Endothelial cell of umbilical vein (primary cell): Measurements from ENCODE around the gene ECE2. TPM values are rescaled to one million over a fixed set of nuclear protein-coding genes. Genes with fewer than 3 reads are reported as not detected.

Source experiments
- BruUV-seq: library from RNA; stranded (reverse); fragments of 400-500 nt; replicated peaks from 2 replicates; lab custom pipeline; 2021; lab: Mats Ljungman, UMichigan
- CTCF ChIA-PET: fragments of 300-600, 350-600 bp; sonication (Branson Sonifier 250); formaldehyde crosslinking; loops from one replicate; lab custom pipeline; 2021; ENCODE audit warnings: antibody characterized with exemption, inconsistent platforms; lab: Charles Lee
- POLR2A ChIA-PET: fragments of 300-600, 350-600 bp; sonication (Branson Sonifier 250); formaldehyde crosslinking; loops from one replicate; lab custom pipeline; 2021; ENCODE audit warnings: antibody characterized with exemption, inconsistent platforms; lab: Charles Lee
- DNase-seq: peaks from one replicate; pipeline ENCODE4 v3.0.0-alpha.2; 2011; ENCODE audit warnings: low read depth, low spot score
- FAIRE-seq: peaks from 2 replicates; lab custom pipeline; 2011; peaks lifted over from hg19 to GRCh38; lab: Jason Lieb, UNC
- H2AFZ ChIP-seq: 2 replicates; pipeline ENCODE4 v1.6.0; 2012; ENCODE audit warnings: low read depth, low read length, control low read depth, inconsistent platforms
- H3K27ac ChIP-seq: 2 replicates; pipeline ENCODE4 v1.5.1; 2011; ENCODE audit warnings: low read depth, mild to moderate bottlenecking, control low read depth, low read length, moderate library complexity; ENCODE audit not compliant: insufficient read depth
- H3K27me3 ChIP-seq, 2 experiments: 2 replicates each; pipeline versions ENCODE4 v1.6.0 to v1.6.1; 2011; ENCODE audit warnings: low read length in 2 of 2, mixed read lengths in 1 of 2; ENCODE audit not compliant: control insufficient read depth in 2 of 2, insufficient read depth in 2 of 2
- H3K36me3 ChIP-seq, 2 experiments: 2 replicates in 1 of 2; 3 replicates in 1 of 2; pipeline ENCODE4 v1.5.1; 2011; ENCODE audit warnings: low read length in 2 of 2, mild to moderate bottlenecking in 1 of 2, moderate library complexity in 1 of 2; ENCODE audit not compliant: control insufficient read depth in 2 of 2, insufficient read depth in 2 of 2; ENCODE audit errors: extremely low read depth in 1 of 2
- H3K4me1 ChIP-seq: 3 replicates; pipeline ENCODE4 v1.5.1; 2011; ENCODE audit warnings: mild to moderate bottlenecking, low read length; ENCODE audit not compliant: control insufficient read depth, insufficient read depth; ENCODE audit errors: extremely low read depth
- H3K4me2 ChIP-seq: 2 replicates; pipeline ENCODE4 v1.6.1; 2011; ENCODE audit warnings: low read length, control low read depth, mixed read lengths; ENCODE audit not compliant: insufficient read depth
- H3K4me3 ChIP-seq, 3 experiments: fragments of 200-600 bp in 1 of 3; sonication (generic), shearing (Covaris generic) in 1 of 3; replicated peaks in 1 of 3; 2 replicates each; pipeline ENCODE4 v1.5.1; 2011 to 2016; ENCODE audit warnings: control low read depth in 3 of 3, low read length in 3 of 3, mild to moderate bottlenecking in 2 of 3, inconsistent platforms in 1 of 3, low read depth in 1 of 3, moderate library complexity in 1 of 3; ENCODE audit not compliant: insufficient read depth in 1 of 3
- H3K79me2 ChIP-seq: 2 replicates; pipeline ENCODE4 v1.6.0; 2012; ENCODE audit warnings: low read length, inconsistent platforms; ENCODE audit not compliant: control insufficient read depth, insufficient read depth
- H3K9ac ChIP-seq: replicated peaks from 2 replicates; pipeline ENCODE3; 2011; ENCODE audit warnings: low read length, control low read depth; ENCODE audit not compliant: insufficient read depth; ENCODE audit errors: extremely low read depth
- H3K9me1 ChIP-seq: replicated peaks from 3 replicates; pipeline ENCODE4 v1.6.0; 2011; ENCODE audit warnings: mild to moderate bottlenecking, low read length; ENCODE audit not compliant: control insufficient read depth, insufficient read depth; ENCODE audit errors: extremely low read depth
- H3K9me3 ChIP-seq: replicated peaks from 2 replicates; pipeline ENCODE4 v1.5.1; 2012; ENCODE audit warnings: low read length, inconsistent platforms; ENCODE audit not compliant: control insufficient read depth, insufficient read depth
- H4K20me1 ChIP-seq: replicated peaks from 2 replicates; pipeline ENCODE3; 2011; ENCODE audit warnings: mild to moderate bottlenecking, low read length; ENCODE audit not compliant: control insufficient read depth, insufficient read depth; ENCODE audit errors: extremely low read depth
- EZH2 ChIP-seq: IDR thresholded peaks from 2 replicates; pipeline ENCODE4 v1.6.1; 2012; ENCODE audit warnings: borderline replicate concordance, low read depth, mild to moderate bottlenecking, moderate library complexity, low read length, inconsistent platforms; ENCODE audit not compliant: severe bottlenecking
- FOS ChIP-seq: IDR thresholded peaks from 2 replicates; pipeline ENCODE4 v1.6.1; 2011; ENCODE audit warnings: mild to moderate bottlenecking, low read length, moderate library complexity, borderline replicate concordance; ENCODE audit not compliant: insufficient read depth
- GATA2 ChIP-seq: IDR thresholded peaks from 2 replicates; pipeline ENCODE4 v1.7.0; 2011; ENCODE audit warnings: low read depth, mild to moderate bottlenecking, moderate library complexity, mixed read lengths, low read length; ENCODE audit not compliant: insufficient read length, insufficient read depth
- JUN ChIP-seq: IDR thresholded peaks from 2 replicates; pipeline ENCODE4 v1.6.1; 2011; ENCODE audit warnings: borderline replicate concordance, low read depth; ENCODE audit not compliant: insufficient read length, insufficient read depth
- MYC ChIP-seq: IDR thresholded peaks from one replicate; pipeline ENCODE4 v1.6.1; 2011; ENCODE audit warnings: mild to moderate bottlenecking, low read depth, low read length
- POLR2A ChIP-seq: IDR thresholded peaks from 2 replicates; pipeline ENCODE4 v1.6.1; 2012; ENCODE audit warnings: low read depth, mild to moderate bottlenecking, control low read depth, low read length
- POLR2AphosphoS5 ChIP-seq: IDR thresholded peaks from 2 replicates; pipeline ENCODE4 v1.6.1; 2012; ENCODE audit warnings: low read depth, mild to moderate bottlenecking, control low read depth, low read length, moderate library complexity; ENCODE audit not compliant: insufficient read depth
- dilution Hi-C: fragments of 300-500 bp; cut with MboI; formaldehyde crosslinking; loops from one replicate; pipeline ENCODE4 v1.15.0; 2019; ENCODE audit warnings: low sequenced_read_pairs; ENCODE audit not compliant: extremely low pct_ligation_motif_present
- intact Hi-C: fragments of 100-400 bp; cut with micrococcal nuclease; formaldehyde crosslinking; loops from one replicate; pipeline ENCODE4 v1.10.0; 2022
- polyA plus RNA-seq, 4 experiments: library from polyadenylated mRNA; depleted of rRNA in 3 of 4; stranded (reverse) in 3 of 4; unstranded in 1 of 4; fragments of >200 nt; gene quantifications; 2 replicates each; pipeline versions ENCODE4 v1.2.1 to v1.2.3, GENCODE V29; 2011 to 2012; ENCODE audit warnings: missing spikeins in 1 of 4
- total RNA-seq: library from RNA; stranded (reverse); gene quantifications from 2 replicates; pipeline ENCODE4 v1.2.3, GENCODE V29; 2021
- TF ChIP-seq, protein P1 (sequence below), 2 donors: IDR thresholded peaks; 1 replicate in 1 of 2; 2 replicates in 1 of 2; pipeline ENCODE4 v1.5.1; 2011; ENCODE audit warnings: low read length in 2 of 2, mild to moderate bottlenecking in 2 of 2, moderate library complexity in 2 of 2, control low read depth in 1 of 2, inconsistent platforms in 1 of 2, low read depth in 1 of 2; ENCODE audit not compliant: insufficient read depth in 1 of 2; ENCODE audit errors: extremely low read depth in 1 of 2
- TF ChIP-seq, protein P2 (sequence below): IDR thresholded peaks from 2 replicates; pipeline ENCODE4 v1.6.1; 2011; ENCODE audit not compliant: insufficient read depth, insufficient read length

ECE2 gene
- total and polyA plus RNA-seq, 2 donors (not counting 3 experiments of a cell fraction or from before 2014, with no cell fraction given): not detected

DNA sequence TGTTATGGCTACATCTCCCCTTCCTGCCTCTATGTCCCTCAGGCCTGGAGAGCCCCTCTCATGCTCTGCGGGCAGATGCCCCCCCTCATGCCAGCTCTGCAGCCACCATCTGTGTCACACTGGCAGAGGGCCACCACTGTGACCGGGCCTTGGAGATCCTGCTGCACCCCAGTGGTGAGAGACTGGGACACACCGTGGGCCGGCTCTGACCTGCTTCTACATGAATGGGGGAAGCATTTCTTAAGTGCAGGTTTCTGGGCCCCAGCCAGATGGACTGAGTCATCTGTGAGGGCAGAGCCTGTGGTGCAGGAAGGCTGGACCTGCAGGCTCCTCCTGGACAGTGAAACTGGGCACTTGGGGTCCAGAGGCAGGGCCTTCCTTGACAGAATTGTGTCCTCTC, 41.6 kb upstream of the ECE2 start:
- Histone ChIP-seq H3K79me2 (no peaks in the 10 kb centered on the region), H3K27ac (no peak overlapping the region), H3K27me3 (peaks cover 26 to 35% of the 10 kb centered on the region in 2 experiments), H3K9me3 (no peaks in the 10 kb centered on the region), H4K20me1 (no peaks in the 10 kb centered on the region), H3K36me3 (no peaks in the 10 kb centered on the region), H3K4me1 (peaks cover 4% of the 10 kb centered on the region), H2AFZ (no peak overlapping the region), H3K9ac (no peak overlapping the region), H3K4me3 (no peak overlapping the region), H3K4me2 (no peak overlapping the region), H3K9me1 (no peaks in the 10 kb centered on the region)
- intact Hi-C loops: no loop called here
- dilution Hi-C loops: no loop called here
- POLR2A ChIA-PET: no interaction called here
- FAIRE-seq: peak; percentile 55
- TF ChIP-seq EZH2 (no peak), FOS (peak; percentile 44)
- DNase-seq: peak; percentile 64
- CTCF ChIA-PET: no interaction called here
- no TSS peak for BruUV-seq

DNA sequence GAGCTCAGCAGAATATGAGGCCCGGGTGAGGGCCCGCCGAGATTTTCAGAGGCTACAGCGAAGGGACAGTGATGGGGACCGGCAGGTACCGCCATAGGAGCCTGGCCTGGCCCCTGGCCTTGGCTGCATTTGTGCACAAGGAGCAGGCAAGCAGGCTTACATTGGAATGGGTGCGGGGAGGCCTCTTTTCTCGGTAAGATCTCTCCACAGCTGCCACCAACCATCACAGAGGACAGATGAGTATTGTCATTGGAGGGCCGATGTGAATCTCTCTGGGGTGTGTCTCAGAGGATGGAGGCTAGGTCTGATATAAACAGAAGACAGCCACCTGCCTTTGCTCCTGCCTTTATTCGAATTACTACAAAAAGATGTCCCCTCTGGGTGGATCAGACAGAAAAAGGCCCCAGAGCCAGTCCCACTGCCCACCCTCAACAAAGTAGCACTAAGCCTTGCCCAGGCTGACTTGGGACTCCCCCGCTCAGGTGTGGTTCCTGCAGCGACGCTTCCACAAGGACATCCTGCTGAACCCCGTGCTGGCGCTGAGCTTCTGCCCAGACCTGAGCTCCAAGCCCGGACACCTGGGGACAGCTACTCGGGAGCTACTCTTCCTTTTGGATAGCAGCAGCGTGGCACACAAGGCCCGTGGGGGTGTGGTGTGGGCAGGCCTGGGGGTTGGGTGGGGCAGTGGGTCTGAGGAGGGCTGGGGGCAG, 41.0 kb upstream of the ECE2 start:
- no TSS peak for BruUV-seq
- DNase-seq (no peak), FAIRE-seq (no peak)
- Histone ChIP-seq H3K4me3 (no peak overlapping the region), H3K27me3 (peaks cover 23 to 31% of the 10 kb centered on the region in 2 experiments), H3K4me1 (no peaks in the 10 kb centered on the region), H3K4me2 (no peak overlapping the region), H2AFZ (no peak overlapping the region), H3K36me3 (no peaks in the 10 kb centered on the region), H3K9ac (no peak overlapping the region), H3K27ac (no peak overlapping the region), H3K9me1 (no peaks in the 10 kb centered on the region), H3K9me3 (no peaks in the 10 kb centered on the region), H3K79me2 (no peaks in the 10 kb centered on the region), H4K20me1 (no peaks in the 10 kb centered on the region)
- TF ChIP-seq EZH2 (no peak), FOS (no peak), MYC (no peak), POLR2A (no peak), GATA2 (no peak), JUN (no peak), POLR2AphosphoS5 (no peak)
- TF ChIP-seq, protein P1, sequence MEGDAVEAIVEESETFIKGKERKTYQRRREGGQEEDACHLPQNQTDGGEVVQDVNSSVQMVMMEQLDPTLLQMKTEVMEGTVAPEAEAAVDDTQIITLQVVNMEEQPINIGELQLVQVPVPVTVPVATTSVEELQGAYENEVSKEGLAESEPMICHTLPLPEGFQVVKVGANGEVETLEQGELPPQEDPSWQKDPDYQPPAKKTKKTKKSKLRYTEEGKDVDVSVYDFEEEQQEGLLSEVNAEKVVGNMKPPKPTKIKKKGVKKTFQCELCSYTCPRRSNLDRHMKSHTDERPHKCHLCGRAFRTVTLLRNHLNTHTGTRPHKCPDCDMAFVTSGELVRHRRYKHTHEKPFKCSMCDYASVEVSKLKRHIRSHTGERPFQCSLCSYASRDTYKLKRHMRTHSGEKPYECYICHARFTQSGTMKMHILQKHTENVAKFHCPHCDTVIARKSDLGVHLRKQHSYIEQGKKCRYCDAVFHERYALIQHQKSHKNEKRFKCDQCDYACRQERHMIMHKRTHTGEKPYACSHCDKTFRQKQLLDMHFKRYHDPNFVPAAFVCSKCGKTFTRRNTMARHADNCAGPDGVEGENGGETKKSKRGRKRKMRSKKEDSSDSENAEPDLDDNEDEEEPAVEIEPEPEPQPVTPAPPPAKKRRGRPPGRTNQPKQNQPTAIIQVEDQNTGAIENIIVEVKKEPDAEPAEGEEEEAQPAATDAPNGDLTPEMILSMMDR (IDR thresholded peaks at IDR 0.05; ENCODE audit: extremely low read depth in 1 of 2, insufficient read depth in 1 of 2, low read depth in 1 of 2, low read length in 2 of 2): no peak
- TF ChIP-seq, protein P2, sequence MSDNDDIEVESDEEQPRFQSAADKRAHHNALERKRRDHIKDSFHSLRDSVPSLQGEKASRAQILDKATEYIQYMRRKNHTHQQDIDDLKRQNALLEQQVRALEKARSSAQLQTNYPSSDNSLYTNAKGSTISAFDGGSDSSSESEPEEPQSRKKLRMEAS: no peak
- POLR2A ChIA-PET: no interaction called here
- CTCF ChIA-PET: interaction anchor here (0.6 to 0.7 kb wide), 2 partner anchors 9 to 27 kb away, joined by 3 read pairs; no protein-coding TSS in a partner anchor
- intact Hi-C loops: no loop called here
- dilution Hi-C loops: no loop called here
